Gastrocnemius medialis (tissue), 4 donors: ENCODE results near the gene STX11. TPM values are rescaled to one million over a fixed set of nuclear protein-coding genes. Genes with fewer than 3 reads are reported as not detected.

Experiments used
- ATAC-seq, 2 donors: fragments of 150-250 bp; one replicate each; pipeline ENCODE4 v1.9.1; 2016
- DNase-seq, 2 donors: peaks; one replicate each; pipeline ENCODE4 v3.0.0-alpha.2; 2019
- H3K27ac ChIP-seq, 4 donors: fragments of 200-600 bp; sonication (generic); 1 replicate in 1 of 4; 2 replicates in 3 of 4; pipeline ENCODE4 v1.5.1; 2016 to 2018; ENCODE audit warnings: mild to moderate bottlenecking in 2 of 4, moderate library complexity in 1 of 4
- H3K27me3 ChIP-seq, 3 donors: fragments of 200-600 bp; sonication (generic) in 2 of 3; 1 replicate in 1 of 3; 2 replicates in 2 of 3; pipeline versions ENCODE4 v1.5.1 to v1.6.0; 2016 to 2019; ENCODE audit warnings: mild to moderate bottlenecking in 1 of 3, moderate library complexity in 1 of 3
- H3K36me3 ChIP-seq, 2 donors: fragments of 200-600 bp; sonication (generic) in 1 of 2; one replicate each; pipeline ENCODE4 v1.5.1; 2017 to 2018
- H3K4me1 ChIP-seq, 2 donors: fragments of 200-600 bp; sonication (generic) in 1 of 2; one replicate each; pipeline ENCODE4 v1.5.1; 2016 to 2017; ENCODE audit warnings: mild to moderate bottlenecking in 2 of 2
- H3K4me3 ChIP-seq, 4 donors: fragments of 200-600 bp; sonication (generic) in 3 of 4; 1 replicate in 1 of 4; 2 replicates in 3 of 4; pipeline ENCODE4 v1.5.1; 2016 to 2019; ENCODE audit warnings: mild to moderate bottlenecking in 2 of 4
- H3K9me3 ChIP-seq, 3 donors: fragments of 200-600 bp; sonication (generic) in 2 of 3; 1 replicate in 1 of 3; 2 replicates in 2 of 3; pipeline ENCODE4 v1.5.1; 2016 to 2019
- POLR2A ChIP-seq, 2 donors: fragments of 450-650 bp; IDR thresholded peaks; one replicate each; pipeline ENCODE4 v1.6.1; 2017; ENCODE audit warnings: antibody characterized with exemption in 2 of 2, mild to moderate bottlenecking in 2 of 2, moderate library complexity in 2 of 2
- in situ Hi-C, 4 donors: fragments of 200-750 bp; cut with MboI; loops; one replicate each; pipeline versions ENCODE4 v1.15.0 to v1.8.0; 2017; ENCODE audit warnings: low sequenced_read_pairs in 4 of 4
- intact Hi-C: fragments of 100-400 bp; cut with DNase I; formaldehyde crosslinking; loops from one replicate; pipeline ENCODE4 v1.15.1; 2023; ENCODE audit warnings: low total_unique reads
- total RNA-seq, 4 donors: library from RNA; depleted of rRNA; stranded (reverse); fragments of >200 nt; gene quantifications; one replicate each; pipeline versions ENCODE4 v1.1.0 to v1.2.3, GENCODE V29; 2016
- TF ChIP-seq, protein P1 (sequence below), 5 experiments: fragments of 450-650 bp in 3 of 5; fragments of 200-600 bp in 2 of 5; sonication (generic) in 2 of 5; IDR thresholded peaks in 4 of 5; conservative IDR thresholded peaks in 1 of 5; 1 replicate in 4 of 5; 2 replicates in 1 of 5; pipeline ENCODE4 v1.5.1; 2016 to 2019; ENCODE audit warnings: antibody characterized with exemption in 5 of 5, mild to moderate bottlenecking in 3 of 5, moderate library complexity in 3 of 5

Gene STX11
- total RNA-seq, 4 donors from 2014 or later: 2.0 to 5.2 (median 4.3) TPM

DNA sequence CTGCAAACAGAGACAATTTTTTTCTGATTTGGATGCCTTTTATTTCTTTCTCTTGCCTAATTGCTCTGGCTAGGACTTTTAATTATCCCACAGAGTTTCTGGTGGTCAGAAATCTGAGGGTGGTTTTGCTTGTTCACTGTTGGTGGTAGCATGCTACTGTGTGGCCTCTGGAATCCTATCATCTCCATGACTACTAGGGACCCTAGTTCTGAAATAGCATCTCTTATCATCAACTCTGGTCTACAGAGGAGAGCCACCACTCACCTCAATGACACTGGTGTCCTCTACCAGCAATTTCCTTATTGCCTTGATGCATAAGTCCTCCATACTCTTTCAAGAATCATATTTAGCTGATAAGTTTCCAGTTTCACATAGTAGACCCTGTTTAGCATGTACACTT lies 27.5 kb upstream of the STX11 start:
- in situ Hi-C loops: no loop called here
- Histone ChIP-seq H3K36me3 (no peaks in the 10 kb centered on the region), H3K9me3 (no peaks in the 10 kb centered on the region), H3K27ac (no peak overlapping the region), H3K4me1 (no peaks in the 10 kb centered on the region), H3K27me3 (no peaks in the 10 kb centered on the region), H3K4me3 (no peak overlapping the region)
- TF ChIP-seq POLR2A (IDR thresholded peaks at IDR 0.05): no peak
- TF ChIP-seq, protein P1, sequence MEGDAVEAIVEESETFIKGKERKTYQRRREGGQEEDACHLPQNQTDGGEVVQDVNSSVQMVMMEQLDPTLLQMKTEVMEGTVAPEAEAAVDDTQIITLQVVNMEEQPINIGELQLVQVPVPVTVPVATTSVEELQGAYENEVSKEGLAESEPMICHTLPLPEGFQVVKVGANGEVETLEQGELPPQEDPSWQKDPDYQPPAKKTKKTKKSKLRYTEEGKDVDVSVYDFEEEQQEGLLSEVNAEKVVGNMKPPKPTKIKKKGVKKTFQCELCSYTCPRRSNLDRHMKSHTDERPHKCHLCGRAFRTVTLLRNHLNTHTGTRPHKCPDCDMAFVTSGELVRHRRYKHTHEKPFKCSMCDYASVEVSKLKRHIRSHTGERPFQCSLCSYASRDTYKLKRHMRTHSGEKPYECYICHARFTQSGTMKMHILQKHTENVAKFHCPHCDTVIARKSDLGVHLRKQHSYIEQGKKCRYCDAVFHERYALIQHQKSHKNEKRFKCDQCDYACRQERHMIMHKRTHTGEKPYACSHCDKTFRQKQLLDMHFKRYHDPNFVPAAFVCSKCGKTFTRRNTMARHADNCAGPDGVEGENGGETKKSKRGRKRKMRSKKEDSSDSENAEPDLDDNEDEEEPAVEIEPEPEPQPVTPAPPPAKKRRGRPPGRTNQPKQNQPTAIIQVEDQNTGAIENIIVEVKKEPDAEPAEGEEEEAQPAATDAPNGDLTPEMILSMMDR (IDR thresholded peaks at IDR 0.05 in 4 of 5, conservative IDR thresholded peaks at IDR 0.05 in 1 of 5): no peak
- intact Hi-C loops: no loop called here
- no peak for ATAC-seq
- no peak for DNase-seq

DNA sequence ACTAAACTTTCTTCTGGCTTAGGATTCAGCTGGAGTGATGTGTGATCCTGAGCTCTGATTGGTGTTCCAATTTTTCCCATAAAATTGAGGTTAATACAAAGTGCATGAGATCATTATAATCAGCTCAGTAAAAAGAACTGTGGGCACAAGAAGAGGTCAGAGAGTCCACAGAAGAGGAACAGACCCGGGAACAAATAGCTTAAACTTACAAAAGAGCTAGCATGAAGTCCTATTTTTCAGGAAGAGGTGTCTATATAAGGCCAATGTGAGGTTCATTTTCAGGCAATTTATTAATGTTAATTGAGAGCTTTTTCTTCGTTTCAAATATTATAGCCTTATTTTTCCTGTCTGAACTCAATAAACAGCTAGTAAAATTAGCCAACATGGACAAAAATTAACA lies 26.9 kb upstream of the STX11 start:
- Histone ChIP-seq H3K27ac (no peak overlapping the region), H3K9me3 (no peaks in the 10 kb centered on the region), H3K4me1 (no peaks in the 10 kb centered on the region), H3K27me3 (no peaks in the 10 kb centered on the region), H3K4me3 (no peak overlapping the region), H3K36me3 (no peaks in the 10 kb centered on the region)
- DNase-seq: no peak
- in situ Hi-C loops (no loop called here), intact Hi-C loops (no loop called here)
- TF ChIP-seq, protein P1 (IDR thresholded peaks at IDR 0.05 in 4 of 5, conservative IDR thresholded peaks at IDR 0.05 in 1 of 5): no peak
- no peak for TF ChIP-seq POLR2A (IDR thresholded peaks at IDR 0.05)
- no peak for ATAC-seq

DNA sequence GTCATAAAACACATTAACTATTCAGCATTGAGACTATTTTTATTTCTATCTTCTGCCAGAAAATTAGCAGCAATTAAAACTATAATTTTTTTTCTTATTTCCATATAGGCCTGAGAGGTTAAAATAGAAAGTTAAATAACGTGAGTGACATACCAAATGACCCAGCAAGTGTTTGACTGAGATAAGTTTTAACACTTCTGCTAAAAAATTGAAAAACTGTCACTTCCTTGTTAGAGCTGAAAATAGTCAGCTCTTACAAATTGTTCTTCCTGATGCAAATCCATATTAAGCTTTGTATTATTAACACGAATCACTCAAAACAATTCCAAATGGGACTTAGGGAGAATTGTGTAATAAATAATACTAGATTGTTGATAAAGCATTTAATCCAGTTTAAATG lies 26.5 kb upstream of the STX11 start:
- no peaks in the 10 kb centered on the region for H3K4me1 ChIP-seq
- no peaks in the 10 kb centered on the region for H3K36me3 ChIP-seq
- no peaks in the 10 kb centered on the region for H3K9me3 ChIP-seq
- H3K27me3 ChIP-seq: no peaks in the 10 kb centered on the region
- intact Hi-C loops (no loop called here), in situ Hi-C loops (no loop called here)
- no peak overlapping the region for H3K27ac ChIP-seq
- DNase-seq (no peak), ATAC-seq (no peak)
- no peak overlapping the region for H3K4me3 ChIP-seq
- TF ChIP-seq, protein P1 (IDR thresholded peaks at IDR 0.05 in 4 of 5, conservative IDR thresholded peaks at IDR 0.05 in 1 of 5): no peak
- TF ChIP-seq POLR2A (IDR thresholded peaks at IDR 0.05): no peak

DNA sequence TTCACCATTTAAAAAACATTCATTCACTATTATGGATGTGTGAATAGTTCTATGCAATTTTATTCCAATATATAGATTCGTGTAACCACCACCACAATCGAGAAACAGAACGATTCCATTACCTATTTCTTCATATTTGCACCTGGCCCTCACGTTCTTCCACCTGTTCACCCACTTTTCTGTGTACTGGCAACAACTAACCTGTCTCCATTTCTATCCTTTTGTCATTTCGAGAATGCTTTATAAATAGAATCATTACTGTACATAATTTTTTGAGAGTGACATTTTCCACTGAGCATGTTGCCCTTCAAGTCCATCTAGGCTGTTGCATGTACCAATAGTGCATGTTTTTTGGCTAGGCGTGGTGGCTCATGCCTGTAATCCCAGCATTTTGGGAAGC lies 23.2 kb upstream of the STX11 start:
- DNase-seq: no peak
- no peak overlapping the region for H3K4me3 ChIP-seq
- no peaks in the 10 kb centered on the region for H3K4me1 ChIP-seq
- no peaks in the 10 kb centered on the region for H3K36me3 ChIP-seq
- TF ChIP-seq, protein P1 (IDR thresholded peaks at IDR 0.05 in 4 of 5, conservative IDR thresholded peaks at IDR 0.05 in 1 of 5): no peak
- no peak for TF ChIP-seq POLR2A (IDR thresholded peaks at IDR 0.05)
- intact Hi-C loops (no loop called here), in situ Hi-C loops (no loop called here)
- ATAC-seq: no peak
- no peaks in the 10 kb centered on the region for H3K9me3 ChIP-seq
- H3K27ac ChIP-seq: no peak overlapping the region
- no peaks in the 10 kb centered on the region for H3K27me3 ChIP-seq

DNA sequence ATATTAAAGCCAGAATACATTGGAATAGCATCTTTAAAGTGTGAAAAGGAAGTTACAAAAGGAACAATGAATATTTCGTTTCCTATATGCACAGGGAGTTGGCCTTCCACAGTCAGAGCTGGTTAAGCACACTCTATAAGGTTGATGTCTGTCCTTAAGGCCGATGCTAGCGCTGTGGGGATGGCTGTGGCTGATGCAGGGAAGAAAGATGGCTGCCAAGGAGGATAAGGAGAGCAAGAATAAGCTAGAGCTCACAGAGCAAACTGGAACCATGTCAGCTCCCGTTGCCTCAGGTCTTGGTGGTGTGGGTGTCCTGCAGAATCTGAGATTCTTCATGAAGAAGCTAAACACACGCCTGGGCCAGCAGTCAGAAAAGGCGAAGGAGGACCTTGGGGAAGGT lies 20.8 kb upstream of the STX11 start:
- Histone ChIP-seq H3K36me3 (no peaks in the 10 kb centered on the region), H3K4me1 (no peaks in the 10 kb centered on the region), H3K27me3 (no peaks in the 10 kb centered on the region), H3K4me3 (no peak overlapping the region), H3K9me3 (no peaks in the 10 kb centered on the region), H3K27ac (no peak overlapping the region)
- DNase-seq: no peak
- in situ Hi-C loops: no loop called here
- no peak for TF ChIP-seq POLR2A (IDR thresholded peaks at IDR 0.05)
- TF ChIP-seq, protein P1 (IDR thresholded peaks at IDR 0.05 in 4 of 5, conservative IDR thresholded peaks at IDR 0.05 in 1 of 5): no peak
- no peak for ATAC-seq
- intact Hi-C loops: no loop called here
